VCaP (cell line): Measurements from ENCODE around the gene PIP4K2A.
"Not testable (repeated sequence)": the region's sequence is repeated elsewhere in the genome, so short reads cannot be mapped to it uniquely, and the experiment has no call there.

ENCODE experiments used
- H3K27ac ChIP-seq: fragments of 450-650 bp; 2 replicates; pipeline ENCODE4 v1.5.1; 2017
- CTCF ChIP-seq: fragments of 450-650 bp; conservative IDR thresholded peaks from 2 replicates; pipeline ENCODE4 v1.5.1; 2017; ENCODE audit warnings: mild to moderate bottlenecking, moderate library complexity

Gene PIP4K2A

GRCh38 chr10:22518167-22518724 is 196.1 kb downstream of the PIP4K2A start:
- no peak for TF ChIP-seq CTCF
- no peak overlapping the region for H3K27ac ChIP-seq

- no peak for TF ChIP-seq CTCF
These were observed 199.4 kb downstream of the PIP4K2A start for GRCh38 chr10:22515009-22515408.

GRCh38 chr10:22514414-22514758 is 200.0 kb downstream of the PIP4K2A start:
- not testable (repeated sequence) for H3K27ac ChIP-seq

More at GRCh38 chr10:22515009-22515408, 199.4 kb downstream of the PIP4K2A start:
- no peak overlapping the region for H3K27ac ChIP-seq

GRCh38 chr10:22513483-22514413 is 200.6 kb downstream of the PIP4K2A start:
- H3K27ac ChIP-seq = not testable (repeated sequence)

- H3K27ac ChIP-seq = not testable (repeated sequence)
These were observed 202.4 kb downstream of the PIP4K2A start for GRCh38 chr10:22512015-22512414.

- H3K27ac ChIP-seq = not testable (repeated sequence)
These were observed 206.2 kb downstream of the PIP4K2A start for GRCh38 chr10:22508214-22508613.

- H3K27ac ChIP-seq = no peak overlapping the region
- TF ChIP-seq CTCF = no peak
These were observed 208.3 kb downstream of the PIP4K2A start for GRCh38 chr10:22505911-22506685.

- no peak overlapping the region for H3K27ac ChIP-seq
- TF ChIP-seq CTCF = no peak
These were observed 209.6 kb downstream of the PIP4K2A start for GRCh38 chr10:22504766-22505165.

- H3K27ac ChIP-seq = no peak overlapping the region
- no peak for TF ChIP-seq CTCF
These were observed 210.9 kb downstream of the PIP4K2A start for GRCh38 chr10:22503315-22504088.
